GM10248 (cell line): ENCODE results near the gene HOXA13.

Source experiments
- CTCF ChIA-PET: fragments of 300-600 bp; sonication (Branson Sonifier 250); formaldehyde crosslinking; extraction: SDS; loops from one replicate; lab custom pipeline; 2021; ENCODE audit warnings: antibody characterized with exemption; lab: Yijun Ruan, JAX
- POLR2A ChIA-PET: fragments of 350-650 bp; sonication (Branson Sonifier 250); formaldehyde crosslinking; extraction: SDS; loops from one replicate; lab custom pipeline; 2020; ENCODE audit warnings: antibody characterized with exemption; lab: Yijun Ruan, JAX
- DNase-seq: peaks from one replicate; pipeline ENCODE4 v3.0.0; 2012; ENCODE audit errors: extremely low spot score
- CTCF ChIP-seq: IDR thresholded peaks from 2 replicates; pipeline ENCODE4 v1.5.1; 2012; ENCODE audit warnings: mild to moderate bottlenecking, low read depth; ENCODE audit errors: extremely low read depth, missing control alignments, control extremely low read depth

Gene HOXA13

DNA sequence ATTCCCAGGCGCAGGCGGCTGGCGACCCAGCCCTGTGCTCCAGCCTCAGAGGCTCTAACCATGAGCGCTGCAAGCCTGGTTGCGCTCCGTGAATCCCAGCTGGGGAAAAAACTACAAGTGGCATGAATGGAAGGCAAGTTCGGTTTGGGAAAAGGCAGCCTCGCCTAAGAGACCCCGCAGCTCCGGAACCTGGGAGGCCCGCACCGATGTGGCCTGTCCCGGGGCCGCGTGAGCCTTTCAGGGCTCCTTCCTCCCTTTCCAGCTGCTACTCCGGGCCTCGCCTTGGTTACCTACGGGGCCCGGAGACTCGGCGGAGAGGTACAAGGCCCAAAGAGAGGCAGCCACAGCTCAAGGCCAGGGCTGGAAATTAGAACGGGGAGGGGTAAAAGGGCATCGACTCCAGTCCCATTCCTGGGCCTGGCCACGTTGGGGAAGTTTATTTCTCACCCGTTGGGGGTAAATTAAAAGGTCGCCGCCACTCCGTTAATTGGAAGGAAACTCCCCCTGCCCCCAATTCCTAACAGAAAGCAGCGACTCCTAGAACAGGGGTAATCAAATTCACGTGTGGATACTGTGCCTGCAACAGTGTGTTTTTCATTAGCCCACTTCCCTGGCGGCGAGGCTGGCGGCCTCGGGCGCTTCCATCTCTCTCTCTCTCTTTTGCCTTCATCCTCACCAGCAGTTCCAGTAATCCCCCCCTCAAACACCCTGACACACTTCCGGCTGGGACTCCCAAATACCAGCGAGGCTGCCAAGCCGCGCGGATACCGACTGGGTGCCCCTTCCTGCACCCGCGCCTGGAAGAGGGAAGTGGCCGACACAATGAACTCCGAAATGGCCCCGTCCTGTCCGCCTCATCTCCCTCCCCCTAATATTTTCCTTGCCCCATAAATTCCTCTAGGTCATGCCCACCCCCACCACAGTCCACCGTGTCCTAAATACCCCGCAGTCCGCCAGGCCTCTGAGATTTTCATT, 33.1 kb downstream of the HOXA13 start:
- CTCF ChIA-PET, result interaction anchor here (1.2 to 3.4 kb wide), 2 partner anchors 29 to 90 kb away, joined by 4 to 11 read pairs; no protein-coding TSS in a partner anchor
- TF ChIP-seq CTCF, result no peak
- POLR2A ChIA-PET, result no interaction called here
- no peak for DNase-seq

GRCh38 chr7:27165996-27166530, 33.8 kb downstream of the HOXA13 start:
- TF ChIP-seq CTCF, result no peak
- ChIA-PET POLR2A (no interaction called here), CTCF (interaction anchor here (1.2 to 3.4 kb wide), 2 partner anchors 30 to 91 kb away, joined by 4 to 11 read pairs; no protein-coding TSS in a partner anchor)
- DNase-seq, result no peak

DNA sequence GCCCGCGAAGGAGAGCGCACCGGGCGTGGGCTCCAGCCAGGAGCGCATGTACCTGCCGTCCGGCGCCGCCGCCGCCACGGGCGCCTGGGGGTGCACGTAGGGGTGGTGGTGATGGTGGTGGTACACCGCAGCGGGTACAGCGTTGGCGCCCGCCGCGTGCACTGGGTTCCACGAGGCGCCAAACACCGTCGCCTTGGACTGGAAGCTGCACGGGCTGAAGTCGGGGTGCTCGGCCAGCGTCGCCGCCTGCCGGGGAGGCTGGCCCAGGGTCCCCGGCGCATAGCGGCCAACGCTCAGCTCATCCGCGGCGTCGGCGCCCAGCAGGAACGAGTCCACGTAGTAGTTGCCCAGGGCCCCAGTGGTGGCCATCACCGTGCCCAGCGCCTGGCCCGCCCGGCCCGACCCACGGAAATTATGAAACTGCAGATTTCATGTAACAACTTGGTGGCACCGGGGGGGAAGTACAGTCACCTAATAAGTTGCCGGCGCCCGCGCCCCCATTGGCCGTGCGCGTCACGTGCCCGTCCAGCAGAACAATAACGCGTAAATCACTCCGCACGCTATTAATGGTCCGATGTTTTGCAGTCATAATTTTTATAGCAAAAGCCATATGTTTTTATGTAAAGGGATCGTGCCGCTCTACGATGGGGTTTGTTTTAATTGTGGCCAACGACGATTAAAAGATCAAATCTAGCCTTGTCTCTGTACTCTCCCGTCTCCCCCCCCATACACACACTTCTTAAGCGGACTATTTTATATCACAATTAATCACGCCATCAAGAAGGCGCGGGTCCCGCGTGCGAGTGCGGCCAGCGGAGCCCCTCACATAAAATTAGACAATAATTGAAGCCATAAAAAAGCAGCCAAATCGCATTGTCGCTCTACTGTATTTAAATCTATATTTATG, 34.5 kb downstream of the HOXA13 start, which contains the start of gene HOXA9:
Gene HOXA9, minus strand, starts transcription at position 449 of the 907 bp plus-strand sequence. Its CDS starts 80 bp downstream, at position 369.
- ChIA-PET POLR2A (no interaction called here), CTCF (interaction anchor here (1.2 to 3.4 kb wide), 2 partner anchors 31 to 92 kb away, joined by 4 to 11 read pairs; no protein-coding TSS in a partner anchor)
- no peak for TF ChIP-seq CTCF
- DNase-seq, result no peak

GRCh38 chr7:27164367-27165088, 35.4 kb downstream of the HOXA13 start:
- POLR2A ChIA-PET, result no interaction called here
- CTCF ChIA-PET, result interaction anchor here (3.4 kb wide), 1 partner anchor 31 kb away, joined by 11 read pairs; no protein-coding TSS in a partner anchor
- no peak for TF ChIP-seq CTCF
- no peak for DNase-seq

DNA sequence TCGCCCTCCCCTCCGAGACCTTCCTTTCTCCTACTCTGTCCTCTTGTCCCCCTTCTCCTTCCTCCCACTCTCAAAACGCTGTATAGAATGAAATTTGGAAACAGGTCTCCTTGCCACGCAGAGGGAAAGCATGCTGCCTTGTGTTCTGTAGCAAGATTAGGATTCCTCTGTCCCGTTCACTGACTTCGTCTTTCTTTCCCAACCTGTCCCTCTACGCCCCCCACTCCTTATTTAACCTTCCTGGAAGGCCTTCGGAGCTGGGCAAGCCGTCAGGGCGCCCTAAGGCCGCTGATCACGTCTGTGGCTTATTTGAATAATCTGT, 35.9 kb downstream of the HOXA13 start:
- POLR2A ChIA-PET, result no interaction called here
- TF ChIP-seq CTCF, result no peak
- CTCF ChIA-PET, result interaction anchor here (3.4 to 3.8 kb wide), 3 partner anchors 13 to 795 kb away, joined by 11 to 59 read pairs (median 52); partner anchors contain the start of gene HOXA3
- DNase-seq, result no peak
